ENCODE data around the gene PLCH1. TPM values are rescaled to one million over a fixed set of nuclear protein-coding genes. Genes with fewer than 3 reads are reported as not detected.

The PLCH1 gene
- total RNA-seq, 1 experiment from 2014 or later = 3.8 TPM

- H3K4me2 ChIP-seq (ENCODE audit: low read length) = no peak overlapping the region
- ATAC-seq (no peak), DNase-seq (ENCODE audit: low read depth, low spot score) (no peak)
- no peaks in the 10 kb centered on the region for H3K9me3 ChIP-seq (ENCODE audit: control insufficient read depth in 1 of 2, insufficient read depth in 1 of 2, low read depth in 1 of 2, low read length in 2 of 2)
- no TSS peak for BruUV-seq (replicated peaks)
- no peak overlapping the region for H2AFZ ChIP-seq (ENCODE audit: low read depth, low read length, poor library complexity, severe bottlenecking)
- no peaks in the 10 kb centered on the region for H4K20me1 ChIP-seq (ENCODE audit: insufficient read depth)
- H3K36me3 ChIP-seq (ENCODE audit: control insufficient read depth in 1 of 2, insufficient read depth in 2 of 2, low read length in 2 of 2) = no peaks in the 10 kb centered on the region
- no peak overlapping the region for H3K27ac ChIP-seq (ENCODE audit: low read depth, low read length)
- H3K9ac ChIP-seq (ENCODE audit: low read length) = no peak overlapping the region
- ChIA-PET POLR2A (no interaction called here), CTCF (no interaction called here), RAD21 (ENCODE audit: low non-redundant PET in 1 of 2, low total read pairs in 2 of 2, uncharacterized antibody in 2 of 2, unreplicated experiment in 2 of 2) (no interaction called here)
- no peaks in the 10 kb centered on the region for H3K79me2 ChIP-seq (ENCODE audit: insufficient read depth, low read length)
- no peaks in the 10 kb centered on the region for H3K27me3 ChIP-seq (ENCODE audit: insufficient read depth, low read length)
- no peak overlapping the region for H3K4me3 ChIP-seq (replicated peaks in 1 of 2; ENCODE audit: low read depth in 1 of 2, low read length in 2 of 2)
- TF ChIP-seq POLR2AphosphoS5 (IDR thresholded peaks at IDR 0.05; ENCODE audit: low read depth, low read length) (no peak), ELF1 (IDR thresholded peaks at IDR 0.05; ENCODE audit: borderline replicate concordance, low read depth) (no peak), SP1 (IDR thresholded peaks at IDR 0.05; ENCODE audit: low read depth) (no peak), JUND (IDR thresholded peaks at IDR 0.05) (no peak), ZNF274 (IDR thresholded peaks at IDR 0.05; ENCODE audit: low read depth, low read length) (no peak), SIN3A (IDR thresholded peaks at IDR 0.05; ENCODE audit: low read depth) (no peak), ZBTB33 (IDR thresholded peaks at IDR 0.05; ENCODE audit: extremely low read depth, insufficient replicate concordance, low read length) (no peak), EZH2 (IDR thresholded peaks at IDR 0.05) (no peak), POLR2A (IDR thresholded peaks at IDR 0.05; ENCODE audit: borderline replicate concordance, extremely low read depth, insufficient read depth, insufficient read length) (no peak), SRF (IDR thresholded peaks at IDR 0.05; ENCODE audit: low read depth) (no peak), RAD21 (IDR thresholded peaks at IDR 0.05; ENCODE audit: low read depth) (no peak), MAX (IDR thresholded peaks at IDR 0.05) (no peak), EZH2phosphoT487 (IDR thresholded peaks at IDR 0.05; ENCODE audit: borderline replicate concordance) (no peak), FOSL1 (IDR thresholded peaks at IDR 0.05; ENCODE audit: low read depth) (no peak), REST (IDR thresholded peaks at IDR 0.05; ENCODE audit: low read depth) (no peak)
- intact Hi-C loops (cut with micrococcal nuclease) = no loop called here
- H3K4me1 ChIP-seq (ENCODE audit: control insufficient read depth in 1 of 2, insufficient read depth in 2 of 2, low read length in 2 of 2) = no peaks in the 10 kb centered on the region
- H3K9me2 ChIP-seq (ENCODE audit: insufficient read depth) = no peaks in the 10 kb centered on the region
Observed at GRCh38 chr3:155481089-155481488, 263.8 kb downstream of the PLCH1 start.
